ENCODE results near the gene TEX51.

Gene TEX51

GRCh38 chr2:126916744-126917143 is 18.1 kb downstream of the TEX51 start:
- no peak for DNase-seq

DNA sequence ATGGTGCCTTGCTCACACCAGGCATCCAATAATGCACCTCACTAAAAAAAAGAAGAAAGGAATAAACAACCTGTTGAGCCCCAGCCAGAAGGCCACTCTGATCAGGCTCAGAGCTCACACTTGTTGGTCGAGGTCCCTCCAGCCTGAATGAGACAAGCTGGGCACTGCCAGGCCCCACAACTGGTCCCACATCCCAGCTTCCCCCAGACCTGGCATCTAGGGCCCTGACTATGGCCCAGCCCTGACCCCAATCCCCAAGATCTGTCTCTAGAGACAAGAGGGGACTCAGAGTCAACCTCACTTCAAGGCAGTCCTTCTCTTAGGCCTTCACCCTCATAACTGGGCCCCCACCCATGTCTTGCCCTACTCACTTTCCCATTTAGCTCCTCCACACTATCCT is 22.4 kb downstream of the TEX51 start:
- no peak for DNase-seq

GRCh38 chr2:126930970-126931590 is 32.4 kb downstream of the TEX51 start:
- no peak for DNase-seq

- no peak for DNase-seq
Measured at GRCh38 chr2:126932529-126932928, 33.8 kb downstream of the TEX51 start.

DNA sequence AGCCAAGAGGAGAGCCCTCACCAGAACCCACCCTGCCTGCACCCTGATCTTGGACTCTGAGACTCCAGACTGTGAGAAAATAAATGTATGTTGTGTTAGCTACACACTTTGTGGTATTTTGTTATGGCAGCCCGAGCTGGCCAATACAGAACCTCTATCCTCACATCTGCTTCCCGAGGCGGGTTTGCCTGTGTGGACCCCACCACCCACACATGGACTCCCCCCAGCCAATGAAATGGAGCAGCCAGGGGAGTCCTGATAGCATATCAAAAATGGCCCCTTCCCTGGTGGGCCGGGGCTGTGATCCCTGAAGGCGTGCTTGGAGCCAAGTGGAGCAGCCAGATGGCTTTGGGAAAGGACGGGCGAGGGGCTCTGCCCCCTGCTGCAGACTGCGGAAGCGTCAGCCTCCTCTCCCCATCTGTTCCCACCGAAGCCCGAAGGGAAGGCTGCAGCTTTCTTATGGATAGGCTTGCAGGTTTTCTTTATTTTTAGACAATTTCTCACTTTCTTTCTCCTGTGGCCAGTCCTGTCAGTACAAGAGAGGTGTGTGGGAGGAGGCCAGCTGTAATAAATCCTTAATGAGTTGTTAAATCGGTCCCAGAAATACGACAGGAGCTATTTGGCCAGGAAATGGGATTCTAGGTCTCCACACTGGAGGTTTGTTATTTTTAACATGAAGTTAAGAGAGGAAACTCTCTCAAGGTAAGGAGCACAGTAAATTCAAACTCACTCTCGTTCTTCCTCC is 34.4 kb downstream of the TEX51 start:
- no peak for DNase-seq

DNA sequence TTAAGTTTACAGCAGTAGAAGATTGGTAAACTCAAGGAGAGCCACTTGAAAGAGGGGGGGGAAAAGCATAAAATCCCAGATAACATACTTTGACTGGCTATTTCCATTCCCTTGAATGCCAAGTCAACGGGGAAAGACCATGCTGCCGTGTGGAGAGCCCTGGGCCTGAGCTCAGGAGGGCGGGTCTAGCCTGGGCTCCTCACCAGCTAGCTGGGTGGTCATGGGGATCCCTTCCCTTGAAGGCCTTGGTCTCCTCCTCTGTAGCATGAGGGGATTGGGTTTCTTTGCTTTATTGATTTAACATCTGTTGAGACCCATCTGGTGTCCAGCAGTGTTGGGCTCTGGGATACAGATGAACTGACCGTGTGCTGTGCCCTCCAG is 35.0 kb downstream of the TEX51 start:
- DNase-seq: no peak

- DNase-seq: no peak
Measured at GRCh38 chr2:126934809-126935208, 36.1 kb downstream of the TEX51 start.

GRCh38 chr2:126935774-126936173 is 37.1 kb downstream of the TEX51 start:
- DNase-seq: no peak

DNA sequence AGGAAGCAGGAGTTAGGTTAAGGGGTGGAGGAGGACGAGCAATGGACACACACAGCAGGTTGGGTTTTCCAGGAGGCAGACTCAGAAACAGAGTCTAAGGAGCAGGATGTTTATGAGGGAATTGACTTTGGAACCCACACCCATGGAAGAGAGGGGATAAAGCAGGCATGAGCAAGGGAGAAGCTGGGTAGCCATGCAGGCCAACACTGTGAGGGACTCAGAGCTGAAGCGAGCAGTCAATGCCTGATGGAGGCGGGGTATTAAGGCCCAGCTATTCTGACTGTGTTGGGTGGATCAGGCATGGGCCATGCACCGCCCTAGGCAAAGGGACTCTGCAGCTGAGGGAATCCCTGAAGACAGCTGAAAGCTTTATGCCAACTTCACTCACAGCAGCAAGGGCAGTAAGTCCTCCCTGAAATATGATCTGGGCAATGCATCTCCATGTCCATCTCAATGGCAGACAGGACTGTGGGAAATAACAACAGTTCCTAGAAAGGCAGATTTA is 37.6 kb downstream of the TEX51 start:
- no peak for DNase-seq

DNA sequence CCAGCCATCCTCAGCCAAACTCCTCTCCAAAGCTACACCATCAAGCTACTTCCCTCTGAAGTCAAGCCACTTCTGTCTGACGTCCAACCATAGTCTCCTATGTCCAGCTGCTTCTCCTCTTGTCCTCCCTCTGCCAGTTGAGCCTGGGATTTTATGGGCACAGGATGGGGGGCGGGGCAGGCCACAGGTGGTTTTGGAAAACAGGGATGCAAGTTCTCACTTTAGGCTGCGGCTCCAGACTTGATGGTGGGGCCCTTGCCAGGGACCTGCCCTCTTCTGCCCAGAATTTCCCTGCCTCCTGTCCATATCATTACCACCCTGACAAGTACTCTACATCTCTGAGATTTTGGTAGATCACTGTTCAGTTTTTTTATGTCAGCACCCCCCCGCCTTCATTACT is 41.6 kb downstream of the TEX51 start:
- no peak for DNase-seq

- DNase-seq: no peak
Measured at GRCh38 chr2:126942427-126943203, 43.9 kb downstream of the TEX51 start.

DNA sequence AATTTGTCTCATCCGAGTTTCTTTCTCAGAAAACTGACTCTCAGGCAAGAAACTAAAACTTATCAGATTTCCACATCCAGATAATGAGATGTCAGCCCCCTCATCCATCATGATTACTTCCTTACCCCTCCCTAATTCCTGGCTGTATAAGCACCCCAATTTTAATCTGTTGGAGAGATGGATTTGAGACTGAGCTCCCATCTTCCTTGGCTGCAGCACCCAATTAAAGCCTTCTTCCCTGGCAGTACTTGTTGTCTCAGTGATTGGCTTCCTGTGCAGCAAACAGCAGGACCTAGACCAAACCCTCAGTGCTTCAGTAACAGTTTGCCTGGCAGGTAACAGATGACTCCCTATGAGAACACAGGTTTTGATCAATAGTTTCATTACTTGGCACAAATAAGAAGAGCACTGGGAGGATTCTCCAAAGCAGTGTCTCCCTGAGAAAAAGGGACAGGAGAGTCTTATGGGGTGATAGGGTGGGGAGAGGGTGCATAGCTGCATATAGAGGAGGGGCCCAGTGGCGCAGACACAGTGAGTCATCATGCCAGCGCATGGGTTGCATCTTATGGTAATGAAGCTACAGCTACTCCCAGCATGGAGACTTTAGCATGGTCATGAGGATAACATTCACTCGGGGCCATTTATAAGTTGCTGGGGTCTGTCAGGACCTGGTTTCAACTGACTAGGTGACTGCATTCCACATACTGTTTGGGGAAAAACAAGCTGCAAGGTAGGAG is 45.1 kb downstream of the TEX51 start:
- DNase-seq: no peak

DNA sequence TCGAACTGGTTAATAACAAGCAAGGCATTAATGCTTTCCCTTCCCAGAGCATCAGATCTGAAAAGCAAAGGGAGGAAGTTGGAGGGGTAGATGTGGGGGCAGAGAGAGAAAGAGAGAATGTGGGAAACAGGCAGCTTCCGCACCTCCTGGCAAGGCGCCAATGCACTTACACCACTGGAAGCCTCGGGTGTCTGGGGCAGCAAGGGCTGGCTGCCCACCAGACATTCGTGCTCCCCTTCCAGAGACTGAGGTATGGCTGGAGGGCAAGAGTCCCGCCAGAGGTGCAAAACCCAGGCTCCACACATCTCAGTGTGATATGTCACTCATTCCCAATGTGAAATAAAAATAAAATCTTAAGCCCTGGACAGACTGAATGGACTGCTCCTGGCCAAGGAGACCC is 46.4 kb downstream of the TEX51 start:
- no peak for DNase-seq

GRCh38 chr2:126946318-126947102 is 47.8 kb downstream of the TEX51 start:
- DNase-seq: no peak

DNA sequence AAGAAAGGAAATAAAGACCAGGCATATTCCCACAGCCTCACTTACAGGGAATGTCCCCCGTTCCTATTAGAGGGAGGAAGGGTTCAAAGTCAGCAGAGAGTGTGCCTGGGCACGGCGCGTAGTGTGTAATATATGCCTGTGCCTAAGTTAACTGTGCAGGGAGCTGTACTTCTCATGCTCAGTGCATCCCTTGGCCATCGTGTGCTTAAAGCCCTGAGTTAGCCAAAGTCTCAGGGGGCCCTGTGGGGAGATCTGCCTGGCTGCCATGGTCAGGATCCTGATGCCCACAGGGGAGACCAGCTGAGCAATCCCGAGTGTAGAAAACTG is 48.4 kb downstream of the TEX51 start:
- DNase-seq: no peak

DNA sequence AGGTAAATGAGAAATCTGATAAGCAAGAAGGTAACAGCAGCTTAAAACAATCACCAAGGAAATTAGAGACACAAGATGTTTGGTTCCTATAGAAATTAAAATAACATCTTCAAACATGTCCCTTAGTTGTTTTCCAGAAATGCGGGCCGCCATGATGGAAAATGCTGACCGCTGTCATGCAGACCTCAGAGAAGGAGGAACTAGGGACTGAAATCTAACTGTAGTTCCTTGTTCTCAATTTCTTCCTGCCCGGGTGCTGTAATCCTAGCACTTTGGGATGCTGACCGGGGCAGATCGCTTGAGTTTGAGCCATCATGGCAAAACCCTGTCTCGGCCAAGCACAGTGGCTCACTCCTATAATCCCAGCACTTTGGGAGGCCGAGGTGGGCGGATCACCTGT is 51.1 kb downstream of the TEX51 start:
- DNase-seq: no peak

GRCh38 chr2:126950504-126950903 is 51.8 kb downstream of the TEX51 start:
- DNase-seq: no peak
